H9 (cell line): Measurements from ENCODE around the gene GPR151. TPM values are rescaled to one million over a fixed set of nuclear protein-coding genes. Genes with fewer than 3 reads are reported as not detected.

Source experiments
- DNase-seq: peaks from one replicate; pipeline ENCODE4 v3.0.0-alpha.2; 2017
- H2AFZ ChIP-seq: one replicate; pipeline ENCODE4 v1.6.1; 2013; ENCODE audit warnings: mild to moderate bottlenecking, low read length, control low read depth, moderate library complexity
- H2AK5ac ChIP-seq: 2 replicates; pipeline ENCODE4 v1.6.1; 2013; ENCODE audit warnings: low read length, control low read depth, mixed read lengths; ENCODE audit not compliant: insufficient read length
- H2BK120ac ChIP-seq: one replicate; pipeline ENCODE4 v1.6.1; 2013; ENCODE audit warnings: low read depth, mild to moderate bottlenecking, low read length, control low read depth, inconsistent platforms; ENCODE audit not compliant: poor library complexity, severe bottlenecking
- H2BK12ac ChIP-seq: 2 replicates; pipeline ENCODE4 v1.6.1; 2013; ENCODE audit warnings: low read length, control low read depth, mixed read lengths, low read depth; ENCODE audit not compliant: insufficient read length
- H2BK15ac ChIP-seq: 2 replicates; pipeline ENCODE4 v1.6.1; 2013; ENCODE audit warnings: low read depth, low read length, control low read depth
- H2BK20ac ChIP-seq: one replicate; pipeline ENCODE4 v1.6.1; 2013; ENCODE audit warnings: low read depth, mild to moderate bottlenecking, low read length, control low read depth, inconsistent platforms; ENCODE audit not compliant: poor library complexity, severe bottlenecking
- H2BK5ac ChIP-seq: 2 replicates; pipeline ENCODE4 v1.6.1; 2013; ENCODE audit warnings: low read length, control low read depth, mixed read lengths; ENCODE audit not compliant: insufficient read length
- H3K14ac ChIP-seq: 2 replicates; pipeline ENCODE4 v1.6.1; 2013; ENCODE audit warnings: low read length, control low read depth; ENCODE audit not compliant: insufficient read depth
- H3K18ac ChIP-seq: 2 replicates; pipeline ENCODE4 v1.6.1; 2013; ENCODE audit warnings: low read depth, mild to moderate bottlenecking, mixed read lengths, low read length, control low read depth; ENCODE audit not compliant: insufficient read length
- H3K23ac ChIP-seq: 2 replicates; pipeline ENCODE4 v1.6.1; 2013; ENCODE audit warnings: low read length, control low read depth, mixed read lengths, low read depth; ENCODE audit not compliant: insufficient read length
- H3K23me2 ChIP-seq: 2 replicates; pipeline ENCODE4 v1.6.1; 2013; ENCODE audit warnings: low read depth, mild to moderate bottlenecking, mixed read lengths, low read length, control low read depth; ENCODE audit not compliant: insufficient read length, poor library complexity, severe bottlenecking
- H3K27ac ChIP-seq: 2 replicates; pipeline ENCODE4 v1.5.1; 2013; ENCODE audit warnings: low read length, control low read depth, mixed read lengths, low read depth; ENCODE audit not compliant: insufficient read length
- H3K27me3 ChIP-seq: 2 replicates; pipeline ENCODE4 v1.6.1; 2013; ENCODE audit warnings: low read length, control low read depth, inconsistent platforms; ENCODE audit not compliant: insufficient read depth
- H3K4ac ChIP-seq: 2 replicates; pipeline ENCODE4 v1.6.1; 2013; ENCODE audit warnings: low read depth, mild to moderate bottlenecking, control low read depth, inconsistent platforms, low read length, moderate library complexity
- H3K4me1 ChIP-seq: 2 replicates; pipeline ENCODE4 v1.6.1; 2013; ENCODE audit warnings: low read length, control low read depth, inconsistent platforms; ENCODE audit not compliant: insufficient read depth
- H3K4me2 ChIP-seq: 2 replicates; pipeline ENCODE4 v1.6.1; 2013; ENCODE audit warnings: low read length, control low read depth, mixed read lengths; ENCODE audit not compliant: insufficient read length, insufficient read depth
- H3K56ac ChIP-seq: 2 replicates; pipeline ENCODE4 v1.6.1; 2013; ENCODE audit warnings: low read depth, mild to moderate bottlenecking, mixed read lengths, low read length, control low read depth; ENCODE audit not compliant: insufficient read length
- H3K79me1 ChIP-seq: 2 replicates; pipeline ENCODE4 v1.6.1; 2013; ENCODE audit warnings: low read depth, mild to moderate bottlenecking, moderate library complexity, low read length, control low read depth, inconsistent platforms; ENCODE audit not compliant: insufficient read depth, poor library complexity, severe bottlenecking
- H3K79me2 ChIP-seq: 2 replicates; pipeline ENCODE4 v1.6.1; 2013; ENCODE audit warnings: low read length, control low read depth, inconsistent platforms; ENCODE audit not compliant: insufficient read depth
- H3K9ac ChIP-seq: 2 replicates; pipeline ENCODE4 v1.6.1; 2013; ENCODE audit warnings: low read length, control low read depth, mixed read lengths; ENCODE audit not compliant: insufficient read length; ENCODE audit errors: extremely low read depth
- H3K9me3 ChIP-seq: one replicate; pipeline ENCODE4 v1.6.1; 2013; ENCODE audit warnings: low read depth, low read length, inconsistent platforms; ENCODE audit not compliant: control insufficient read depth
- H3T11ph ChIP-seq: one replicate; pipeline ENCODE4 v1.6.1; 2013; ENCODE audit warnings: mild to moderate bottlenecking, low read length, control low read depth, inconsistent platforms
- H4K20me1 ChIP-seq: one replicate; pipeline ENCODE4 v1.6.1; 2013; ENCODE audit not compliant: control insufficient read depth, insufficient read length, insufficient read depth
- H4K5ac ChIP-seq: 2 replicates; pipeline ENCODE4 v1.6.1; 2013; ENCODE audit warnings: low read depth, mild to moderate bottlenecking, mixed read lengths, low read length, control low read depth; ENCODE audit not compliant: insufficient read length
- H4K8ac ChIP-seq: replicated peaks from 2 replicates; pipeline ENCODE4 v1.6.1; 2013; ENCODE audit warnings: low read length, control low read depth, mixed read lengths, low read depth; ENCODE audit not compliant: insufficient read length
- H4K91ac ChIP-seq: 2 replicates; pipeline ENCODE4 v1.6.1; 2013; ENCODE audit warnings: low read depth, mild to moderate bottlenecking, moderate library complexity, mixed read lengths, low read length, control low read depth; ENCODE audit not compliant: insufficient read length
- H3K27ac Mint-ChIP-seq, 3 experiments: 2 replicates in 2 of 3; 3 replicates in 1 of 3; pipeline ENCODE4 v1.8.0; 2020 to 2021; ENCODE audit warnings: mixed read lengths in 3 of 3, mild to moderate bottlenecking in 1 of 3, moderate library complexity in 1 of 3
- H3K27me3 Mint-ChIP-seq: 2 replicates; pipeline ENCODE4 v1.8.0; 2021; ENCODE audit warnings: low read depth, mild to moderate bottlenecking, moderate library complexity, mixed read lengths
- H3K36me3 Mint-ChIP-seq, 3 experiments: 2 replicates in 2 of 3; 3 replicates in 1 of 3; pipeline ENCODE4 v1.8.0; 2020 to 2021; ENCODE audit warnings: low read depth in 3 of 3, mixed read lengths in 3 of 3; ENCODE audit not compliant: insufficient read depth in 1 of 3
- H3K4me1 Mint-ChIP-seq, 2 experiments: 2 replicates each; pipeline ENCODE4 v1.8.0; 2020; ENCODE audit warnings: mixed read lengths in 2 of 2
- H3K4me3 Mint-ChIP-seq, 2 experiments: 2 replicates in 1 of 2; 3 replicates in 1 of 2; pipeline ENCODE4 v1.8.0; 2020 to 2021; ENCODE audit warnings: mild to moderate bottlenecking in 2 of 2, mixed read lengths in 2 of 2, moderate library complexity in 1 of 2
- H3K9me3 Mint-ChIP-seq, 2 experiments: 2 replicates in 1 of 2; 3 replicates in 1 of 2; pipeline ENCODE4 v1.8.0; 2020; ENCODE audit warnings: mild to moderate bottlenecking in 2 of 2, mixed read lengths in 2 of 2, moderate library complexity in 1 of 2
- CTCF ChIP-seq: fragments of 200-600 bp; sonication (generic); conservative IDR thresholded peaks from 3 replicates; pipeline ENCODE4 v1.8.0; 2021; ENCODE audit warnings: antibody characterized with exemption, mild to moderate bottlenecking
- WGBS: extraction: QIAGEN DNeasy Blood & Tissue Kit; methylation state at CpG from one replicate; pipeline ENCODE4 v1.1.7; 2013; ENCODE audit warnings: missing lambda C conversion rate, low lambda C conversion rate, mixed read lengths; ENCODE audit not compliant: insufficient read length; ENCODE audit errors: extremely low coverage; 5-methylcytosine and 5-hydroxymethylcytosine counted together
- total RNA-seq: library from RNA; stranded (reverse); gene quantifications from 2 replicates; pipeline ENCODE4 v1.2.1, GENCODE V29; 2021

The GPR151 gene
- total RNA-seq, 1 experiment from 2014 or later: not detected

- no peaks in the 10 kb centered on the region for H3K4me1 ChIP-seq
- no peak for DNase-seq
- Mint-ChIP-seq H3K27me3 (no peaks in the 10 kb centered on the region), H3K36me3 (peaks cover 32 to 70% (median 67%) of the 10 kb centered on the region in 3 experiments; a peak in 6 of 7 replicates), H3K9me3 (no peaks in the 10 kb centered on the region), H3K4me1 (no peaks in the 10 kb centered on the region), H3K4me3 (no peak overlapping the region), H3K27ac (no peak overlapping the region)
- no peak overlapping the region for H3K4me2 ChIP-seq
- no peak overlapping the region for H3K56ac ChIP-seq
- no peak overlapping the region for H3T11ph ChIP-seq
- no peak overlapping the region for H3K9ac ChIP-seq
- H2BK12ac ChIP-seq: no peak overlapping the region
- no peak overlapping the region for H2AFZ ChIP-seq
- H3K79me1 ChIP-seq: no peaks in the 10 kb centered on the region
- no peak overlapping the region for H4K91ac ChIP-seq
- H4K8ac ChIP-seq: no peak overlapping the region
- no peak overlapping the region for H2AK5ac ChIP-seq
- H3K18ac ChIP-seq: no peak overlapping the region
- no peaks in the 10 kb centered on the region for H3K9me3 ChIP-seq
- H2BK5ac ChIP-seq: no peak overlapping the region
- no peak for TF ChIP-seq CTCF
- no peaks in the 10 kb centered on the region for H3K27me3 ChIP-seq
- H3K79me2 ChIP-seq: no peaks in the 10 kb centered on the region
- no peaks in the 10 kb centered on the region for H4K20me1 ChIP-seq
- H3K14ac ChIP-seq: no peak overlapping the region
- H3K23ac ChIP-seq: no peak overlapping the region
- no peak overlapping the region for H3K4ac ChIP-seq
- no peak overlapping the region for H2BK20ac ChIP-seq
- no peaks in the 10 kb centered on the region for H3K23me2 ChIP-seq
- no peak overlapping the region for H2BK15ac ChIP-seq
- H4K5ac ChIP-seq: no peak overlapping the region
- no CpG with 5 or more reads among the region's 2 CpGs for WGBS
- no peak overlapping the region for H3K27ac ChIP-seq
- H2BK120ac ChIP-seq: no peak overlapping the region
Measured at GRCh38 chr5:146482775-146483174, 33.2 kb downstream of the GPR151 start.
